Measurements from ENCODE around the gene DCDC1.

The DCDC1 gene

DNA sequence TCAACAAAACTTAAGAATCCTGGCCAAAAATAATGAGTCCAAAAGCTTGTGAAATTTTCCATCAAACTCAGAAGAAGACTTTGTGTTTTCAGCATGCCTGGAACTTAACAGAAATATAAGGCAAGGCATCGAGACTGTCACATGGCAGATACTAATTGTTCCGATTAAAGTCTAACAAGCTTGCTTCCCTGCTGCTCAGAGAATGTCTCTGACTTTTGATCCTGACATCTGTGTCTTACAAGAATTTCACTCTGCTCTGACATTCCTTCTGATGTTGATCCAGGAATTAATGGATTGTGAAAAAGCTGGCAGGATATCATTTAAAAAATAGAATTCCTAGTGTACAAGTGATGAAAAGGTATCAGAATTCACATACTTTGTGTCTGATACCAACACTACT is 170.2 kb downstream of the DCDC1 start:
- Histone ChIP-seq H3K79me2 (ENCODE audit: insufficient read depth, low read depth) (no peaks in the 10 kb centered on the region), H3K27ac (no peak overlapping the region), H3K4me1 (ENCODE audit: low read depth, poor library complexity, severe bottlenecking) (no peaks in the 10 kb centered on the region), H3K4me2 (no peak overlapping the region), H4K20me1 (ENCODE audit: insufficient read depth) (no peaks in the 10 kb centered on the region), H2AFZ (ENCODE audit: low read depth) (no peak overlapping the region), H3K27me3 (ENCODE audit: insufficient read depth, low read depth) (no peaks in the 10 kb centered on the region), H3K36me3 (ENCODE audit: insufficient read depth) (no peaks in the 10 kb centered on the region), H3K9ac (no peak overlapping the region), H3K4me3 (IDR thresholded peaks at IDR 0.05; ENCODE audit: insufficient read depth, low read depth, low read length) (no peak overlapping the region)
- TF ChIP-seq, protein P1, sequence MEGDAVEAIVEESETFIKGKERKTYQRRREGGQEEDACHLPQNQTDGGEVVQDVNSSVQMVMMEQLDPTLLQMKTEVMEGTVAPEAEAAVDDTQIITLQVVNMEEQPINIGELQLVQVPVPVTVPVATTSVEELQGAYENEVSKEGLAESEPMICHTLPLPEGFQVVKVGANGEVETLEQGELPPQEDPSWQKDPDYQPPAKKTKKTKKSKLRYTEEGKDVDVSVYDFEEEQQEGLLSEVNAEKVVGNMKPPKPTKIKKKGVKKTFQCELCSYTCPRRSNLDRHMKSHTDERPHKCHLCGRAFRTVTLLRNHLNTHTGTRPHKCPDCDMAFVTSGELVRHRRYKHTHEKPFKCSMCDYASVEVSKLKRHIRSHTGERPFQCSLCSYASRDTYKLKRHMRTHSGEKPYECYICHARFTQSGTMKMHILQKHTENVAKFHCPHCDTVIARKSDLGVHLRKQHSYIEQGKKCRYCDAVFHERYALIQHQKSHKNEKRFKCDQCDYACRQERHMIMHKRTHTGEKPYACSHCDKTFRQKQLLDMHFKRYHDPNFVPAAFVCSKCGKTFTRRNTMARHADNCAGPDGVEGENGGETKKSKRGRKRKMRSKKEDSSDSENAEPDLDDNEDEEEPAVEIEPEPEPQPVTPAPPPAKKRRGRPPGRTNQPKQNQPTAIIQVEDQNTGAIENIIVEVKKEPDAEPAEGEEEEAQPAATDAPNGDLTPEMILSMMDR (conservative IDR thresholded peaks at IDR 0.05; ENCODE audit: low read depth, low read length), result no peak

DNA sequence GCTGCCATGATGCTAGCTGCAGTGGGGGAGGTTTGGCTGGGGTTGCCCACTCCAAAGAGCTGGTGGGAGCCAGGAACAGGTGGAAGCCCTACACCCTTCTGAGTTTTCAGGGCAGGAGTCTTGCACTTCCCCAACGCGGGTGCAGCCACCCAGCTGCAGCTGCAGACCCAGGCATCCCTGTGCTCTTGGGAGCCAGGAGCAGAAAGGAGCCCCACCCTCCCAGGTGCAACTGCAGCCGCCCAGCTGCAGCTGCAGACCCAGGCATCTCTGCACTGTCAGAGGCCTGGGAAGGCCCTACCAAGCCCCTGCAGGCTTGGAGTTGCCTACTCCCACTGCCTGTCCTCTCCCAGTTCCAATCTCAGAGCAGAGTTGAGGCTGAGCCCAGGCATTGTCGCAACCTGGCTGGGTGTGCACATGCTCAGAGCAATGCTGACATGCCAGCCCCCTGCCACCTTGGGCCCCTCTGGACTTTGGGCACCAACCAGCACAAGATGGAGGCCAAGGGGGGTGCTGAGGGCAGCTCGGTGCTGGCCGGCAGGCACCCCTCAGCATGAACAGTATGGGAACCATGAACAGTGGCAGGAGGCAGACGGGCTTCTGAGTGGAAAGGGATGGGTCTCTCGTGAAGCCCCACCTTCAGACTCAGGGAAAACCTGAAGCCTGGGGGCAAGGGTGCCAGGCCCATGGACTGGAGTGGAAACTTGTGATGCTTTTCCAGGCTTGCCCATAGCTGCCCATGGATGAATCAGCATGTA is 195.4 kb downstream of the DCDC1 start:
- H4K20me1 ChIP-seq (ENCODE audit: insufficient read depth), result no peaks in the 10 kb centered on the region
- no peaks in the 10 kb centered on the region for H3K27me3 ChIP-seq (ENCODE audit: insufficient read depth, low read depth)
- H3K27ac ChIP-seq, result no peak overlapping the region
- no peaks in the 10 kb centered on the region for H3K36me3 ChIP-seq (ENCODE audit: insufficient read depth)
- no peak overlapping the region for H2AFZ ChIP-seq (ENCODE audit: low read depth)
- TF ChIP-seq, protein P1 (conservative IDR thresholded peaks at IDR 0.05; ENCODE audit: low read depth, low read length), result no peak
- no peak overlapping the region for H3K4me3 ChIP-seq (IDR thresholded peaks at IDR 0.05; ENCODE audit: insufficient read depth, low read depth, low read length)
- no peaks in the 10 kb centered on the region for H3K79me2 ChIP-seq (ENCODE audit: insufficient read depth, low read depth)
- no peak overlapping the region for H3K4me2 ChIP-seq
- H3K9ac ChIP-seq, result no peak overlapping the region
- H3K4me1 ChIP-seq (ENCODE audit: low read depth, poor library complexity, severe bottlenecking), result no peaks in the 10 kb centered on the region

GRCh38 chr11:31160504-31161422 is 208.8 kb downstream of the DCDC1 start:
- Histone ChIP-seq H3K4me3 (IDR thresholded peaks at IDR 0.05; ENCODE audit: insufficient read depth, low read depth, low read length) (no peak overlapping the region), H3K36me3 (ENCODE audit: insufficient read depth) (no peaks in the 10 kb centered on the region), H3K79me2 (ENCODE audit: insufficient read depth, low read depth) (no peaks in the 10 kb centered on the region), H3K4me2 (no peak overlapping the region), H3K4me1 (ENCODE audit: low read depth, poor library complexity, severe bottlenecking) (no peaks in the 10 kb centered on the region), H4K20me1 (ENCODE audit: insufficient read depth) (no peaks in the 10 kb centered on the region), H3K9ac (no peak overlapping the region), H2AFZ (ENCODE audit: low read depth) (no peak overlapping the region), H3K27me3 (ENCODE audit: insufficient read depth, low read depth) (no peaks in the 10 kb centered on the region), H3K27ac (no peak overlapping the region)
- TF ChIP-seq, protein P1 (conservative IDR thresholded peaks at IDR 0.05; ENCODE audit: low read depth, low read length), result no peak; the same call in none of the 2 replicates

DNA sequence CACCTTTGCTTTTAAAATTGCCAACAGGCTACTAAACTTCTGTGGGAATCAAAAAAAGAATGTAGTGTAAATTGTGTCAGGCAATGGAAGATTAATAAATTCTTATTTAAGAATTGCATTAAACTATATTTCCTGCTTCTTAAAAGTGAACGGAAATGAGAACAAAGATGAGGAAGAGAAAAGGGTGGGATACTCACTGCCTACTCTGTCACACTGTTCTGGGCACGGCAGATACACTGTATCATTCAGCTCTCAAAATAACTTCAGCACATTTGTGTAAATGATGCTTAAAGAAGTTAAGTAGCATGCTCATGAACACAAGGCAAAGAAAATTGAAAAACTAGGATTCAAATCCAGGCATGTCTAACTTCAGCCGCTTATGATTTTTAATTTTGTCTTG is 218.7 kb downstream of the DCDC1 start:
- Histone ChIP-seq H3K4me2 (no peak overlapping the region), H3K4me3 (IDR thresholded peaks at IDR 0.05; ENCODE audit: insufficient read depth, low read depth, low read length) (no peak overlapping the region), H3K79me2 (ENCODE audit: insufficient read depth, low read depth) (no peaks in the 10 kb centered on the region), H3K27ac (no peak overlapping the region), H3K27me3 (ENCODE audit: insufficient read depth, low read depth) (no peaks in the 10 kb centered on the region), H3K36me3 (ENCODE audit: insufficient read depth) (no peaks in the 10 kb centered on the region), H3K9ac (no peak overlapping the region), H4K20me1 (ENCODE audit: insufficient read depth) (no peaks in the 10 kb centered on the region), H2AFZ (ENCODE audit: low read depth) (no peak overlapping the region), H3K4me1 (ENCODE audit: low read depth, poor library complexity, severe bottlenecking) (no peaks in the 10 kb centered on the region)
- TF ChIP-seq, protein P1 (conservative IDR thresholded peaks at IDR 0.05; ENCODE audit: low read depth, low read length), result no peak

Data from KMS-11 (cell line).